ENCODE results near the gene PIGR.

PIGR gene

GRCh38 chr1:206890125-206891060 is 55.9 kb downstream of the PIGR start:
- no peak for DNase-seq (ENCODE audit: low read depth in 2 of 2)

DNA sequence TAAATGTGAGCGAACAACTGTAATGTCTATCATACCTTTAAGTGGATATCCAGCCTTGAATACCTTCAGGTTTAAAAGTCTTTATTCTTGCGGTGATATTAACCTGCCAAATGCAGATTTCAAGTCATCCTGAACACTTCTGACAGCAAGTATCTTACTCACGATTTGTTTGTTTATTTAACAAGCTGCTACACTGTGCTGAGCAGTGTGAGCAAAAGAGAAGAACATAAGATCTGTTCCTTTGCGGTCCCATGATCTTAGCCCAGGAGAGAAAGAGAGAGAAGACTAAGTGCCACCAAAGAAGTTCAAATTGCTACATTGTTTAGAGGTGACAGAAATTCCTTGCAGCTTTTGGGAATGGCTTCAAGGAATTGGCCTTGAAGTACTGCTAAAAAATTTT is 58.6 kb downstream of the PIGR start:
- no peak for DNase-seq (ENCODE audit: low read depth in 2 of 2)

GRCh38 chr1:206886831-206887230 is 59.4 kb downstream of the PIGR start:
- DNase-seq (ENCODE audit: low read depth in 2 of 2), result no peak

DNA sequence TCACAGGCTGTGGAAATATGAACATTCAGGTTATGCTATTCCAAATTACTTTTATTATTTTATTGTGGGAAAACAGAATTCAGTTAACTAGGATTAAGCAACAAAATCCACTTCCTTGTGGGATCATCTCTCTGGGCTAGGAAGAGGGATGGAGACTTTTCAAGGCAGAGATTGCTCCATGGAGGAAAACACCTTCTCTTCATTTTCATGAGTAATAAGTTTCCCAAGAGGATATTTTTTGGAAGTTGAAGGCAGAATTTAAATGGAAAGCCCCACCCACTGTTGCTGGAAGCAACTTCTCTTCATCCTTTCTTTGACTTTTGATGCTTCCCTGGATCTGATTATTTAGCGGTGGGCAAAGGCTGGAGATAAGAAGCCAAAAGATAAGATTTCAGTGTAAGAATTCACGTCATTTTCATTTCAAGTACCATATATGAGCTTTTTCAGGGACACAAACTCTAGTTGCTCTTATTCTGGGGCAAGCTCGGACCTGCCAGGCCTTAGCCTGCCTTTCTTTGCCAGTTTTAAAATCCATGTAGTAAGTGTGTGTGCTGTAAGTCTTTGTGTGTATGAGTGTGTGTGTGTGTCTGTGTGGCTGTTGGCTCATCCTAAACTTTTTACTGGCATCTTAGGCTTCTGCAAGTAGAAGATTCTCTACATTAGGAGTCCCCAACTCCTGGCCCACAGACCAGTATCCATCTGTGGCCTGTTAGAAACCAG is 60.8 kb downstream of the PIGR start:
- DNase-seq (ENCODE audit: low read depth in 2 of 2), result no peak

DNA sequence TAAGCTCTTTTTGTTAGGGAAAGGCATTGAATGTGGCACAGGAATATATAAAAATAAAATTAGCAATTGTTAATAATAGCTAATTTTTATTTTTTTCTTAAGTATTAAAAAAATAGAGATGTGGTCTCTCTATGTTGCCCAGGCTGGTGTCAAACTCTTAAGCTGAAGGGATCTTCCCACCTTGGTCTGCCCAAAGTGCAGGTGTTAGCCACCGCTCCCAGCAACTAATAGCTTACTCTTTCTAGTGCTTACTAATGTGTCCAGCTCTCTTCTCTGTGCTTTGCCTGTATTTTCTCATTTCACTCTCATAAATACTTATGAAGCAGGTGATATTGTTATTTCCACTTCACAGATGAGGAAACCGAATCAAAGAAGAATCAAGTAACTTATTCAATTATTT is 62.4 kb downstream of the PIGR start:
- no peak for DNase-seq (ENCODE audit: low read depth in 2 of 2)

DNA sequence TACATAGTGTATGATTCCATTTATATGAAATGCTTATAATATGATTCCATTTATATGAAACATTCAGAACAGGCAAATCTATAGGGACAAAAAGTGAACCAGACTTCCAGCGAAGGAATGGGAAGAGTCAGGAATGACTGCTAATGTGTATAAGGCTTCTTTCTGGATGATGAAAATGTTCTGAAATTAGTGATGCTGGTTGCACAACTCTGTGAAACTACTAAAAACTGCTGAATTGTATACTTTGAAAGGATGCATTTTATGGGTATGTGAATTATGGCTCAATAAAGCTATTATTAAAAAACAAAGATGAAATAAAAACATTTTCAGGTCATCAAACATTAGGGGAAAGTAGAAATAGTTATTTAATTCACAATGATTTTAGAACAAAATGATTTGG is 63.1 kb downstream of the PIGR start:
- no peak for DNase-seq (ENCODE audit: low read depth in 2 of 2)

GRCh38 chr1:206882555-206882954 is 63.7 kb downstream of the PIGR start:
- DNase-seq (ENCODE audit: low read depth in 2 of 2), result no peak

DNA sequence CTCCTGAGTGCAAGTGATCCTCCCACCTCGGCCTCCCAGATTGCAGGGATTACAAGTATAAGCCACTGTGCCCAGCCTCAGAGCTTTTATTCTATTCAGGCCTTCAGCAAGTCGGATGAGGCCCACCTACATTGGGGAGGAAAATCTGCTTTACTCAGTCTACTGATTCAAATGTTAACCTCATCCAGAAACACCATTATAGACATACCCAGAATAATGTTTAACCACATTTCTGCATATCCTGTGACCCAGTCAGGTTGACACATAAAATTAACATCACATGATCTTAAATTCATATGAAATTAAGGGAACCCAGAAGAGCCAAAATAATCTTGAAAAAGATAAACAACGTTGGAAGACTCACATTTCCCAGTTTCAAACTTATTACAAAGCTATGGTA is 66.0 kb downstream of the PIGR start:
- DNase-seq (ENCODE audit: low read depth in 2 of 2), result no peak
